Sigmoid colon (tissue), 7 donors: Measurements from ENCODE around the gene LRRC7. TPM values are rescaled to one million over a fixed set of nuclear protein-coding genes. Genes with fewer than 3 reads are reported as not detected.

Experiments used
- DNase-seq: peaks from one replicate; pipeline ENCODE4 v3.0.0-alpha.2; 2019
- H3K27ac ChIP-seq, 4 donors: fragments of 200-600 bp; sonication (generic); one replicate each; pipeline ENCODE4 v1.5.1; 2016 to 2019; ENCODE audit warnings: mild to moderate bottlenecking in 1 of 4
- H3K27me3 ChIP-seq, 3 donors: fragments of 200-600 bp; sonication (generic); one replicate each; pipeline ENCODE4 v1.5.1; 2019; ENCODE audit warnings: mild to moderate bottlenecking in 1 of 3
- H3K36me3 ChIP-seq, 4 donors: fragments of 200-600 bp; sonication (generic); one replicate each; pipeline ENCODE4 v1.5.1; 2016 to 2019
- H3K4me1 ChIP-seq, 4 donors: fragments of 200-600 bp; sonication (generic); one replicate each; pipeline ENCODE4 v1.5.1; 2017 to 2019
- H3K4me3 ChIP-seq, 4 donors: fragments of 200-600 bp; sonication (generic); one replicate each; pipeline ENCODE4 v1.5.1; 2017 to 2019; ENCODE audit warnings: mild to moderate bottlenecking in 2 of 4, moderate library complexity in 1 of 4
- H3K9me3 ChIP-seq, 4 donors: fragments of 200-600 bp in 3 of 4; sonication (generic) in 3 of 4; one replicate each; pipeline versions ENCODE4 v1.5.1 to v1.6.1; 2013 to 2019
- CTCF ChIP-seq, 4 experiments: fragments of 450-650 bp in 3 of 4; fragments of 200-600 bp in 1 of 4; IDR thresholded peaks; one replicate each; pipeline ENCODE4 v1.5.1; 2016 to 2019; ENCODE audit warnings: antibody characterized with exemption in 4 of 4, mild to moderate bottlenecking in 3 of 4, moderate library complexity in 2 of 4
- EP300 ChIP-seq, 4 donors: sonication (generic); formaldehyde crosslinking; IDR thresholded peaks; one replicate each; pipeline ENCODE4 v1.6.1; 2017; ENCODE audit warnings: antibody characterized with exemption in 4 of 4
- POLR2A ChIP-seq, 2 donors: fragments of 450-650 bp; IDR thresholded peaks; one replicate each; pipeline ENCODE4 v1.6.1; 2016; ENCODE audit warnings: antibody characterized with exemption in 2 of 2, mild to moderate bottlenecking in 2 of 2, moderate library complexity in 2 of 2
- POLR2AphosphoS5 ChIP-seq, 4 donors: sonication (generic); formaldehyde crosslinking; IDR thresholded peaks; one replicate each; pipeline ENCODE4 v1.6.1; 2017; ENCODE audit warnings: antibody characterized with exemption in 4 of 4
- WGBS, 2 donors: extraction: QIAGEN DNeasy Blood & Tissue Kit; methylation state at CpG; one replicate each; pipeline ENCODE4 v1.1.7; 2013; 5-methylcytosine and 5-hydroxymethylcytosine counted together
- intact Hi-C: fragments of 100-400 bp; cut with DNase I; formaldehyde crosslinking; loops from one replicate; pipeline ENCODE4 v1.15.1; 2023
- polyA plus RNA-seq, 3 donors: library from polyadenylated mRNA; stranded (reverse); fragments of 200-250 nt; gene quantifications; one replicate each; pipeline ENCODE4 v1.2.3, GENCODE V29; 2013
- total RNA-seq, 4 donors: library from RNA; depleted of rRNA; stranded (reverse); fragments of >200 nt; gene quantifications; one replicate each; pipeline ENCODE4 v1.1.0, GENCODE V29; 2016
- donor health status: healthy with polysubstance abuse.
- donor health status: Bipolar disorder and iron deficiency.
- donor health status: healthy.

The LRRC7 gene
- total and polyA plus RNA-seq, 7 donors, result 0.16 to 1.9 (median 0.41) TPM; not detected in 2

- TF ChIP-seq POLR2AphosphoS5 (IDR thresholded peaks at IDR 0.05), result no peak
- no peak for TF ChIP-seq EP300 (IDR thresholded peaks at IDR 0.05)
- no peak for TF ChIP-seq POLR2A (IDR thresholded peaks at IDR 0.05)
- no peak overlapping the region for H3K4me3 ChIP-seq
- no peak overlapping the region for H3K27ac ChIP-seq
- no peaks in the 10 kb centered on the region for H3K36me3 ChIP-seq
- no peaks in the 10 kb centered on the region for H3K27me3 ChIP-seq
- no peaks in the 10 kb centered on the region for H3K9me3 ChIP-seq
- intact Hi-C loops, result no loop called here
- no peak for DNase-seq
- WGBS, 2 donors, result 26 to 62% methylated on average over 1 of the region's 1 CpG
- H3K4me1 ChIP-seq, result no peaks in the 10 kb centered on the region
Observed at GRCh38 chr1:70051926-70052325, 484.2 kb downstream of the LRRC7 start.

GRCh38 chr1:70057500-70057899 is 489.8 kb downstream of the LRRC7 start:
- no peaks in the 10 kb centered on the region for H3K9me3 ChIP-seq
- H3K27me3 ChIP-seq, result no peaks in the 10 kb centered on the region
- DNase-seq, result no peak
- H3K27ac ChIP-seq, result no peak overlapping the region
- H3K4me3 ChIP-seq, result no peak overlapping the region
- no peaks in the 10 kb centered on the region for H3K36me3 ChIP-seq
- intact Hi-C loops, result no loop called here
- no peaks in the 10 kb centered on the region for H3K4me1 ChIP-seq
- TF ChIP-seq CTCF (IDR thresholded peaks at IDR 0.05), result no peak
- no peak for TF ChIP-seq POLR2A (IDR thresholded peaks at IDR 0.05)
- no peak for TF ChIP-seq EP300 (IDR thresholded peaks at IDR 0.05)
- TF ChIP-seq POLR2AphosphoS5 (IDR thresholded peaks at IDR 0.05), result no peak

DNA sequence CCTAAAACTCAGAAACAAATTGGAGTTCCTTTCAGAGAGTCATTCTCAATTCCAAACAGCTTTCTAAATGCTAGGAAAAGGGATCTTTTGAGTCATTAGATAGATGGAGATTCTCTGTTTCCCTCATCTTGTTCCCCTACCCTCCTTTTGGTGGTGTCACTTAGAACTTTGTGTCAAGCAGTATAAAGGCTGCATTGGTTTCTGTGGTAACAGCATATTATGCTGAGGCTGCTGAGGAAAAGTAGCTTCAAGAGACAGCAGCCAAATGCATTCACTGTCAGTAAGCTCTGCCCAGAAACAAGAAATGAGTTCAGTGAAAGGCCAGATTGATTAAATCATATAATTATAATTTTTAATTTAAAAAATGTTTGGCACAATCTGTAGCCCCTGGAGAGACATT is 493.5 kb downstream of the LRRC7 start:
- Histone ChIP-seq H3K27ac (no peak overlapping the region), H3K27me3 (no peaks in the 10 kb centered on the region), H3K4me3 (no peak overlapping the region), H3K4me1 (no peaks in the 10 kb centered on the region), H3K36me3 (no peaks in the 10 kb centered on the region), H3K9me3 (no peaks in the 10 kb centered on the region)
- no peak for TF ChIP-seq EP300 (IDR thresholded peaks at IDR 0.05)
- TF ChIP-seq POLR2AphosphoS5 (IDR thresholded peaks at IDR 0.05), result no peak
- no peak for TF ChIP-seq POLR2A (IDR thresholded peaks at IDR 0.05)
- no peak for TF ChIP-seq CTCF (IDR thresholded peaks at IDR 0.05)
- no peak for DNase-seq
- intact Hi-C loops, result no loop called here

DNA sequence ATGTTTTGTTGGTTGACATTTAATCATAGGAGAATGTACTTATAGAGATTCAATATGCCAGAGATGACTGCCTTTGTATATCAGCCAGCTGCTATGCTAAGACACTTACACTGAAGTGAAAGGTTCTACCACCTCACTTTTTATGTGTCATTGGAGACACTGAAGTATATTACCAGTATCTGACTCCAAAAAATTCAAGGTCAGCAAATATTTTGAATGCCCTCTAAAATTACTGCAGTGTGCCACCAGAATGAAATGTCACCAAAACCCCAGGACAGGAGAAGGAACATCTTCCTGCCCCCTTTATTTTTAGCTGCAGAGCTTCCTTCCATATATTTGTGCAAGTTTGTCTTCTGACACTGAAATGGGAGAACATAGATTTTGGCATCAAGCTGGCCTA is 496.1 kb downstream of the LRRC7 start:
- H3K27me3 ChIP-seq, result no peaks in the 10 kb centered on the region
- TF ChIP-seq CTCF (IDR thresholded peaks at IDR 0.05), result no peak
- no peak for TF ChIP-seq POLR2AphosphoS5 (IDR thresholded peaks at IDR 0.05)
- no peak for TF ChIP-seq POLR2A (IDR thresholded peaks at IDR 0.05)
- TF ChIP-seq EP300 (IDR thresholded peaks at IDR 0.05), result no peak
- H3K4me3 ChIP-seq, result no peak overlapping the region
- no peaks in the 10 kb centered on the region for H3K4me1 ChIP-seq
- DNase-seq, result no peak
- intact Hi-C loops, result no loop called here
- H3K36me3 ChIP-seq, result no peaks in the 10 kb centered on the region
- no peak overlapping the region for H3K27ac ChIP-seq
- no peaks in the 10 kb centered on the region for H3K9me3 ChIP-seq

GRCh38 chr1:70066711-70067110 is 499.0 kb downstream of the LRRC7 start:
- no peak overlapping the region for H3K27ac ChIP-seq
- H3K27me3 ChIP-seq, result no peaks in the 10 kb centered on the region
- no peaks in the 10 kb centered on the region for H3K9me3 ChIP-seq
- H3K4me1 ChIP-seq, result peaks cover 0 to 6% (median 5%) of the 10 kb centered on the region in 4 donors
- DNase-seq, result no peak
- no peaks in the 10 kb centered on the region for H3K36me3 ChIP-seq
- intact Hi-C loops, result no loop called here
- WGBS, 2 donors, result 47 to 78% methylated on average over 2 of the region's 2 CpGs
- TF ChIP-seq POLR2A (IDR thresholded peaks at IDR 0.05) (no peak), CTCF (IDR thresholded peaks at IDR 0.05) (no peak), POLR2AphosphoS5 (IDR thresholded peaks at IDR 0.05) (no peak), EP300 (IDR thresholded peaks at IDR 0.05) (no peak)
- no peak overlapping the region for H3K4me3 ChIP-seq
